PFSK-1 (cell line): Measurements from ENCODE around the gene MTCH1.

Experiments used
- FOXP2 ChIP-seq: optimal IDR thresholded peaks from 2 replicates; pipeline ENCODE3; 2011; ENCODE audit warnings: borderline replicate concordance, control low read depth, inconsistent platforms; ENCODE audit not compliant: insufficient read depth; ENCODE audit errors: extremely low read length, extremely low read depth
- POLR2AphosphoS5 ChIP-seq: IDR thresholded peaks from 2 replicates; pipeline ENCODE4 v1.6.1; 2012; ENCODE audit warnings: low read depth, mild to moderate bottlenecking, control low read depth, low read length, moderate library complexity
- TAF1 ChIP-seq: IDR thresholded peaks from 2 replicates; pipeline ENCODE4 v1.6.1; 2012; ENCODE audit warnings: low read length, control low read depth, borderline replicate concordance; ENCODE audit not compliant: insufficient read depth

DNA sequence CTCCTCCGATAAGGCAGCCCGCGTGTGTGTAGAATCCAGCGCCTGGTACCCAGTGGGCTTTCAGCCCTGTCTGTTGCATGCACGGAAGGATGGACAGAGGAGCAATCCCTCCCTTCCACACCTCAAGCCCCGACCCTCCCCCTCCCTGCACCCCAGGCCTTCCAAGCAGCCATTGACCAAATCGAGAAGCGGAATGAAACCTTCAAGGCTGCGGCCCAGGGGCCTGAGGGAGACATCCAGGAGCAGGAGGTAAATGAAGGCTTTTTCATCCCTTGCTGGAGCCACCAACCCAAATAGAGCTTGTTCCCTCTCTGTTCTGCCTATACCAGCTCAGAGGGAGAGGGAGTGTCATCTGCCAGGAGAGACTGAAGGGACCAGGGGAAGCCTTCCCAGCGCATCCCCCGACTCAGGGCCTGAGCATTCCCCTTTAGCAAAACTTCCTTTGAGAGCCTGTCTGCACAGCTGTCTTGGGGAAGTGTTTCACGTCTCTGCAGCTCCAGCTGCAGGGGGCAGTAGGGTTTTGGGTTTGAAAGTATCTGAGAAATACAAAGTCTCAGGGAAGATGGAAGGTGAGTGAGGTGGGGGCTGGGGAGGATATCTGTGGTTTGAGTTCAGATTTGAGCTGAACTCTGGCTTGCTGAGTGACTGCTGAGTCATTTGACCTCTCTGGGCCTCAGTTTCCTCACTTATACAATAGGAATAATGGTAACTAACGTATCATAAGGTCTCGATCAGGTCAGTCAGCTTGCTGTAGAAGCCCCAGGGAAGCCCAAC is 35.5 kb upstream of the MTCH1 start:
- TF ChIP-seq TAF1 (no peak), POLR2AphosphoS5 (no peak), FOXP2 (no peak)
